GM19395 (cell line): Measurements from ENCODE around the gene ALOX15.
A peak's percentile ranks its signal among the peaks of the same experiment; 100 is the strongest.
"Not testable (repeated sequence)": the region's sequence is repeated elsewhere in the genome, so short reads cannot be mapped to it uniquely, and the experiment has no call there.

ENCODE experiments used
- ATAC-seq: cut with Tn5 transposase; IDR thresholded peaks from one replicate; pipeline ENCODE4 v1.9.1; 2021; ENCODE audit warnings: mild to moderate bottlenecking, moderate library complexity; ENCODE audit not compliant: unreplicated experiment

Gene ALOX15

GRCh38 chr17:4655933-4656332 lies 14.5 kb upstream of the ALOX15 start:
- not testable (repeated sequence) for ATAC-seq

GRCh38 chr17:4652997-4653396 lies 11.5 kb upstream of the ALOX15 start:
- no peak for ATAC-seq

- ATAC-seq, result no peak
These were observed 7.3 kb upstream of the ALOX15 start for GRCh38 chr17:4648741-4649140.

GRCh38 chr17:4645642-4646041 lies 4.2 kb upstream of the ALOX15 start:
- no peak for ATAC-seq

- ATAC-seq, result no peak
These were observed 2.2 kb upstream of the ALOX15 start for GRCh38 chr17:4643676-4644075.

- ATAC-seq, result no peak
These were observed 808 bp upstream of the ALOX15 start for GRCh38 chr17:4642286-4642685.

GRCh38 chr17:4640569-4641188 lies 799 bp downstream of the ALOX15 start:
- not testable (repeated sequence) for ATAC-seq

GRCh38 chr17:4639301-4640059 lies 2.0 kb downstream of the ALOX15 start:
- ATAC-seq, result not testable (repeated sequence)

- ATAC-seq, result not testable (repeated sequence)
These were observed 2.7 kb downstream of the ALOX15 start for GRCh38 chr17:4638766-4639165.

- no peak for ATAC-seq
These were observed 4.9 kb downstream of the ALOX15 start for GRCh38 chr17:4636474-4637100.

- peak; percentile 66 for ATAC-seq
These were observed 5.6 kb downstream of the ALOX15 start for GRCh38 chr17:4635823-4636375.

- ATAC-seq, result no peak
These were observed 6.5 kb downstream of the ALOX15 start for GRCh38 chr17:4634976-4635375.

GRCh38 chr17:4633643-4634042 lies 7.8 kb downstream of the ALOX15 start:
- no peak for ATAC-seq

- ATAC-seq, result no peak
These were observed 8.9 kb downstream of the ALOX15 start for GRCh38 chr17:4632581-4632920.

- no peak for ATAC-seq
These were observed 9.5 kb downstream of the ALOX15 start for GRCh38 chr17:4631836-4632580.

- no peak for ATAC-seq
These were observed 10.0 kb downstream of the ALOX15 start for GRCh38 chr17:4631431-4631830.

- no peak for ATAC-seq
These were observed 14.7 kb downstream of the ALOX15 start for GRCh38 chr17:4626734-4627256.

GRCh38 chr17:4625181-4625617 lies 16.3 kb downstream of the ALOX15 start:
- ATAC-seq, result no peak

GRCh38 chr17:4624451-4624911 lies 17.0 kb downstream of the ALOX15 start:
- not testable (repeated sequence) for ATAC-seq

- ATAC-seq, result no peak
These were observed 18.2 kb downstream of the ALOX15 start for GRCh38 chr17:4623249-4623648.

GRCh38 chr17:4622375-4622774 lies 19.1 kb downstream of the ALOX15 start:
- ATAC-seq, result no peak
